ENCODE results near the gene OR2T29.
"Not testable (repeated sequence)": the region's sequence is repeated elsewhere in the genome, so short reads cannot be mapped to it uniquely, and the experiment has no call there.

Gene OR2T29

GRCh38 chr1:248562672-248563071 lies at the start of gene OR2T29:
TSS of gene OR2T29 (minus strand) at chr1:248562772. CDS start at chr1:248559491, 3,281 bp downstream.
- not testable (repeated sequence) for DNase-seq (ENCODE audit: low read depth, low spot score)

GRCh38 chr1:248611883-248612414 lies 49.4 kb upstream of the OR2T29 start:
- DNase-seq (ENCODE audit: low read depth, low spot score) = no peak

- no peak for DNase-seq (ENCODE audit: low read depth, low spot score)
These were observed 47.7 kb upstream of the OR2T29 start for GRCh38 chr1:248610301-248610700.

- no peak for DNase-seq (ENCODE audit: low read depth, low spot score)
These were observed 36.8 kb upstream of the OR2T29 start for GRCh38 chr1:248599396-248599795.

- no peak for DNase-seq (ENCODE audit: low read depth, low spot score)
These were observed 35.0 kb upstream of the OR2T29 start, which contains the start of gene OR2T10 for GRCh38 chr1:248597589-248597988. TSS of gene OR2T10 (minus strand) at chr1:248597700. CDS start at chr1:248593768, 3,932 bp downstream.

- DNase-seq (ENCODE audit: low read depth, low spot score) = no peak
These were observed 34.0 kb upstream of the OR2T29 start for GRCh38 chr1:248596615-248597014.

GRCh38 chr1:248593226-248593625 lies 30.7 kb upstream of the OR2T29 start:
- DNase-seq (ENCODE audit: low read depth, low spot score) = no peak

GRCh38 chr1:248592655-248593054 lies 30.1 kb upstream of the OR2T29 start:
- DNase-seq (ENCODE audit: low read depth, low spot score) = no peak

GRCh38 chr1:248590055-248590454 lies 27.5 kb upstream of the OR2T29 start:
- DNase-seq (ENCODE audit: low read depth, low spot score) = no peak

GRCh38 chr1:248589334-248589733 lies 26.8 kb upstream of the OR2T29 start:
- no peak for DNase-seq (ENCODE audit: low read depth, low spot score)

- no peak for DNase-seq (ENCODE audit: low read depth, low spot score)
These were observed 22.7 kb upstream of the OR2T29 start for GRCh38 chr1:248585266-248585665.

- DNase-seq (ENCODE audit: low read depth, low spot score) = no peak
These were observed 13.8 kb upstream of the OR2T29 start for GRCh38 chr1:248576260-248576980.

- not testable (repeated sequence) for DNase-seq (ENCODE audit: low read depth, low spot score)
These were observed 12.1 kb upstream of the OR2T29 start, which contains the start of gene OR2T34 for GRCh38 chr1:248574657-248575056. TSS of gene OR2T34 (minus strand) at chr1:248574757. CDS start at chr1:248574757, 0 bp downstream.

GRCh38 chr1:248573856-248574255 lies 11.3 kb upstream of the OR2T29 start:
- DNase-seq (ENCODE audit: low read depth, low spot score) = not testable (repeated sequence)

- not testable (repeated sequence) for DNase-seq (ENCODE audit: low read depth, low spot score)
These were observed 9.5 kb upstream of the OR2T29 start for GRCh38 chr1:248572049-248572448.

GRCh38 chr1:248570811-248571210 lies 8.2 kb upstream of the OR2T29 start:
- not testable (repeated sequence) for DNase-seq (ENCODE audit: low read depth, low spot score)

GRCh38 chr1:248569049-248569448 lies 6.5 kb upstream of the OR2T29 start:
- DNase-seq (ENCODE audit: low read depth, low spot score) = not testable (repeated sequence)

GRCh38 chr1:248565530-248566373 lies 3.2 kb upstream of the OR2T29 start:
- not testable (repeated sequence) for DNase-seq (ENCODE audit: low read depth, low spot score)

GRCh38 chr1:248551027-248551426 lies 11.5 kb downstream of the OR2T29 start:
- not testable (repeated sequence) for DNase-seq (ENCODE audit: low read depth, low spot score)

GRCh38 chr1:248547383-248547782 lies 15.2 kb downstream of the OR2T29 start:
- not testable (repeated sequence) for DNase-seq (ENCODE audit: low read depth, low spot score)

GRCh38 chr1:248537449-248537848 lies 25.1 kb downstream of the OR2T29 start:
- DNase-seq (ENCODE audit: low read depth, low spot score) = not testable (repeated sequence)

GRCh38 chr1:248521856-248522255 lies 40.7 kb downstream of the OR2T29 start:
- no peak for DNase-seq (ENCODE audit: low read depth, low spot score)
